Activated CD4-positive, alpha-beta T cell treated with anti-CD3 and anti-CD28 coated beads, Interleukin-2, amount 10 ng/mL, durations not matched to agents 7 days and 5 days (primary cell): Measurements from ENCODE around the gene DAB2IP. TPM values are rescaled to one million over a fixed set of nuclear protein-coding genes. Genes with fewer than 3 reads are reported as not detected.
A peak's percentile ranks its signal among the peaks of the same experiment; 100 is the strongest.

Experiments used
- CTCF ChIA-PET: fragments of 350-600 bp; sonication (Branson Sonifier 250); formaldehyde crosslinking; loops from one replicate; lab custom pipeline; 2021; ENCODE audit warnings: antibody characterized with exemption; lab: Charles Lee
- POLR2A ChIA-PET: fragments of 350-600 bp; sonication (Branson Sonifier 250); formaldehyde crosslinking; loops from one replicate; lab custom pipeline; 2021; ENCODE audit warnings: antibody characterized with exemption; lab: Charles Lee
- DNase-seq: peaks from one replicate; pipeline ENCODE4 v3.0.0-alpha.2; 2020
- H3K27ac Mint-ChIP-seq: one replicate; pipeline ENCODE4 v1.8.0; 2021; ENCODE audit warnings: mild to moderate bottlenecking, moderate library complexity, mixed read lengths
- H3K27me3 Mint-ChIP-seq: one replicate; pipeline ENCODE4 v1.8.0; 2021; ENCODE audit warnings: mixed read lengths
- H3K36me3 Mint-ChIP-seq: one replicate; pipeline ENCODE4 v1.8.0; 2021; ENCODE audit warnings: low read depth, mixed read lengths
- H3K4me1 Mint-ChIP-seq: one replicate; pipeline ENCODE4 v1.8.0; 2021; ENCODE audit warnings: mixed read lengths
- H3K4me3 Mint-ChIP-seq: one replicate; pipeline ENCODE4 v1.8.0; 2021; ENCODE audit warnings: mild to moderate bottlenecking, moderate library complexity, mixed read lengths
- H3K9me3 Mint-ChIP-seq: one replicate; pipeline ENCODE4 v1.8.0; 2021; ENCODE audit warnings: mixed read lengths
- total RNA-seq, 2 experiments: library from RNA; stranded (reverse); gene quantifications; one replicate each; pipeline ENCODE4 v1.2.3, GENCODE V29; 2021

DAB2IP gene
- total RNA-seq, 2 experiments from 2014 or later = not detected

DNA sequence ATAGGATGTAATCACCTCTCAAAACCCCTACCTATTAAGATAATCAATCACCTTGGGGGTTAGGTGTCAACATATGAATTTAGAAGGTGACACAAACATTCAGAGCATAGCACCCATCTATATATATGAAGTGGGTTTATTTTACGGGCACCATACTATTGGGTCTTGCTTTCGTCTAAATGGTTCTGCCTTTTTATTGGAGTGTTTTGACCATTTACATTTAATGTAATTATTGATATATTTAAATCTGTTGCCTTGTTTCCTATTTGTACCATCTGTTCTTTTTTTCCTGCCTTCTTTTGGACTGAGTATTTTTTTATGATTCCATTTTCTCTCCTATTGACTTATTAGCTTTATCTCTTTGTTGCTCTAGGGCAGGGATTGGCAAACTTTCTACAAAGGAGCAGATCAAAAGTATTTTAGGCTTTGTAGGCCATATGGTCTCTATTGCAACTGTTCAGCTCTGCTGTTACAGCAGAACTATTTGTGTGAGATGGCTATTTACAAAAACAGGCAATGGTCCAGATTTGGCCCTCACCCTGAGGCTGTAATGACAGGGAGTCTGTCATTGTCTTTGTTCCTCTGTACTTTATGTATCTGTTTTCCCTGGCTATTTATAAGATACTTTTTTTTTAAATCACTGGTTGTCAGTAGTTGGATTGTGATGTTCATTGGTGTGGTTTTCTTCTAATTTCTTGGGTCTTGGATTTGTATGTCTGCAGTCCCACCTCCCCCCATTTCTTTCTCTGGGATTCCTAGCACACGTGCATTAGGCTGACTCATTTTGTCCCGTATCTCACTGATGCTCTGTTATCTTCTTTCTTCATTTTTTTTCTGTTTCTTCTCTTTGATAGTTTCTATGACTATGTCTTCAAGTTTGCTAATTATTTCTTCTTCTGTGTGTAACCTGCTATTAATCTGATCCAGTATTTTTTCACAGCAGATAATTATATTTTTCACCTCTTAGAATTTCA lies 127.1 kb downstream of the DAB2IP start:
- ChIA-PET POLR2A (no interaction called here), CTCF (no interaction called here)
- DNase-seq = no peak
- Mint-ChIP-seq H3K27me3 (peaks cover 3% of the 10 kb centered on the region), H3K27ac (no peak overlapping the region), H3K36me3 (no peaks in the 10 kb centered on the region), H3K9me3 (no peaks in the 10 kb centered on the region), H3K4me3 (no peak overlapping the region), H3K4me1 (peaks cover 8% of the 10 kb centered on the region)

DNA sequence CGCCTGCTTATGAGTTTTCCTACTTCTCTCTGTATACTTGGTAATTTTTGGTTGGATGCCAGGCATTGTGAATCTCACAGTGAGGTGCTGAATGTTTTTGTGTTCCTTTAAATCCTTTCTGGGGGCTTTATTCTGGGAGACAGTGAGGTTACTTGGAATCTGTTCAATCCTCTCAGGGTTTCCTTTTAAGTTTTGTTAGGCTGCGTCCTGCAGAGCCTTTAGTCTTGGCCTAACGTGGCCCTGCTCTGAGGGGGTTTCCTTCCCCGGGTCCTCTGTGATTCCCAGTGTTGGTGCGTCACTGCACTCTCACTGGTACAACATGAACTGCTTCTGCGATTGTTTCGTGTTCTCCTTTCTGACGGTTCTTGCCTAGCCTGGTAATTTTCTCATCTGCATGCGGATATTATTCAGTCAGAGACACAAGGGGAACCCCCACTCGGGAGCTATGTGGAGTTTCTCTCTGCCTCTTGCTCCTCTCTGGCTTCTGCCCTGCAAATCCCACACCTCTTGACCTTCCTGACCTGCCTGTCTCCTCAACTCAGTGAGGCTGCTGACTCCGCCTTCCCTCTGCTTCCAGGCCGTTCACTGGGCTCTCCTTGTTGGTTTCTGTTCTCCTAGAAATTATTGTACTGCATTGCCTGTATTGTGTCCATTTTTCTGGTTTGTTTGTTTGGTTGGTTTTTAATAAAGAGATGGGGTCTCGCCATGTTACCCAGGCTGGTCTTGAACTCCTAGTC lies 128.1 kb downstream of the DAB2IP start:
- H3K4me3 Mint-ChIP-seq = no peak overlapping the region
- CTCF ChIA-PET = no interaction called here
- POLR2A ChIA-PET = no interaction called here
- H3K36me3 Mint-ChIP-seq = no peaks in the 10 kb centered on the region
- no peak overlapping the region for H3K27ac Mint-ChIP-seq
- H3K4me1 Mint-ChIP-seq = peaks cover 18% of the 10 kb centered on the region
- H3K9me3 Mint-ChIP-seq = no peaks in the 10 kb centered on the region
- no peak for DNase-seq
- peaks cover 3% of the 10 kb centered on the region for H3K27me3 Mint-ChIP-seq

DNA sequence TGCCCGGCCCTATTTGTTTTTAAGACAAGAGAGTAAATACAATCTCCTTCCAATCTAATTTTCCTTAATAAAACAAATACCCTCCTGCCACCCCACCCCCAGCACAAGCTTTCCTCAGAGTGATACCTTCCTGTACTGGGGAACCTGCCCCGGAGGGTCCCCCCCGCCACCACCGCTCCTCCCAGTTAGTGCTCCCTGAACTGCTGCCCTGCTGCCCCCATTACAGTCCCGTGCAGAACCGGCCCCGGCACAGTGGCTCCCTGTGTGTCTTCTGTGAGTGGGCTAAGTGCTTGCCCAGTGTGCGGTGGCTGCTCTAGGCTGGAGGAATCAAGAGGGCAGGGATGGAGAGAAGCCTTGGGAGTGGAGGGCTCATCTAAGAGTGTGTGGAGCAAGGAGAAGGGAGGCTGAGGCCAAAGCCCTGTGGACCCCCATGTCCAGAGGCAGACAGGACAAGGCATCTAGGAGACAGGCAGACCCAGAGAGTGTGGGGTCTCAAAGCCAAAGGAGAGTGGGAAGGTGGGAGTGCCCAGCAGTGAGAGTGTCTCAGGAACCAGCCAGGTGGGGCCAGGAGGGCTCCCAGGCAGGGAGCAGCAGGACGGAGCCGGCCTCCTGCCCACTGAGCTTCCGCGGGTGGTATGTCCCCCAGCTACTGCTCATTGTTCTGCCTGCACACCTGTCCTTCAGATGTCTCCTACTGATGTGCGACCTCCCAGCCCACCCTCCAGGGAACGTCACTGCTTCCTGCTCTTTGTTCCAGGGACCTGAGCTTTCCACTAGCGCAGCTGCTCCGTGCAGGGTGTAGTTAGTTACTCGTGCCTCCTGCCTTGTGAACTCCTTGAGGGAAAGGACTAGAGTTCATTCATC lies 129.0 kb downstream of the DAB2IP start:
- CTCF ChIA-PET = no interaction called here
- DNase-seq = no peak
- POLR2A ChIA-PET = no interaction called here

DNA sequence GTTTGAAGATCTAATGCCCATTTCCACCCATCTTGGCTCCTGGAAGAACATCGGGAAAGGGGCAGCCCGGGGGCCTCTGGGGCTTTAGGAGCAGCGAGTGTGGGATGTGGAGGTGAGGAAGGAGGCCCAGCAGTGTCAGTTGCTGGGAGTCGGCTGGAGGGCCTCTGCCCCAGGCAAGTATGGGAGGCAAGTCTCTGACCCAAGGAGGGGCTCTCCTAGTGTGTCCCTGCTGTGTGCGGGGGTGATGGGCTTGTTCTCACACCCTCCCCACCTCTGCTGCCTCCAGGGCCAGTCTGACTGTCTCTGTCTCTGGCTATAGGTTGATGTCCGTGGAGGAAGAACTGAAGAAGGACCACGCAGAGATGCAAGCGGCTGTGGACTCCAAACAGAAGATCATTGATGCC lies 129.7 kb downstream of the DAB2IP start:
- Mint-ChIP-seq H3K9me3 (no peaks in the 10 kb centered on the region), H3K4me3 (no peak overlapping the region), H3K27ac (peak overlapping the region; percentile 68), H3K4me1 (peaks cover 24% of the 10 kb centered on the region), H3K36me3 (no peaks in the 10 kb centered on the region), H3K27me3 (peaks cover 3% of the 10 kb centered on the region)
- no peak for DNase-seq
- CTCF ChIA-PET = no interaction called here
- POLR2A ChIA-PET = no interaction called here

More for the DNA sequence above, 129.0 kb downstream of the DAB2IP start:
- Mint-ChIP-seq H3K9me3 (no peaks in the 10 kb centered on the region), H3K4me3 (no peak overlapping the region), H3K27ac (no peak overlapping the region), H3K4me1 (peaks cover 24% of the 10 kb centered on the region), H3K27me3 (peaks cover 3% of the 10 kb centered on the region), H3K36me3 (no peaks in the 10 kb centered on the region)

DNA sequence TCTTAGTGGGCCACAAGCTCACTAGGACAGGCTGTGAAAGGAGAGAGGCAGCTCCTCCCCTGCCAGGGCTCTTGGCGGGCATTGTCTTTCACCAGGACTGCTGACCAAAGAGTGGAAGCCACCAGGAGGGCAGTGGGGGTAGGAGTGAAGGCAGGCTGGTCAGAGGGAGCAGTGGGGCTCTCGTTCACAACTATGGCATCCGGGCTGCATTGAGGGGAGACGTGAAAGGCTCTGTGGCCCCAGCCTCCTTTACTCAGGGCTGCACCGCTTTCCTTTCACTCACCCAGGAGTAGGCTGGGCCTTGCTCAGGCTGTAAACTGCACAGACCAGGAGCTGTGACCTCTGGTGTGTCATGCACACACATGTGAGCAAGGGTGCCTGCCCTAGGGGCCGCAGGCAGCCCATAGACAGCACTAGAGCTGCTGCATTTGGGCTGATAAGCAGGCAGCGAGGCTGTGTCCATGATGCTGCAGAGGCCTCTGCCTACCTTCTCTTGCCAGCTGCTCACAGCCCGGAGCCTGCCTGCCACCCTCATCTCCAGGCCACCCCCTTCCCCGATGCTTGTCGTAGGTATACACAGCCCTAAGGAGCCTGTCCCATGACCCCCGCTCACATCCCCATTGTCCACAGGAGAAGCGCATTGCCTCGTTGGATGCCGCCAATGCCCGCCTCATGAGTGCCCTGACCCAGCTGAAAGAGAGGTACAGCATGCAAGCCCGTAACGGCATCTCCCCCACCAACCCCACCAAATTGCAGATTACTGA lies 130.4 kb downstream of the DAB2IP start:
- POLR2A ChIA-PET = no interaction called here
- H3K36me3 Mint-ChIP-seq = no peaks in the 10 kb centered on the region
- H3K27ac Mint-ChIP-seq = peak overlapping the region; percentile 78
- H3K9me3 Mint-ChIP-seq = no peaks in the 10 kb centered on the region
- CTCF ChIA-PET = no interaction called here
- peaks cover 24% of the 10 kb centered on the region for H3K4me1 Mint-ChIP-seq
- peaks cover 3% of the 10 kb centered on the region for H3K27me3 Mint-ChIP-seq
- H3K4me3 Mint-ChIP-seq = no peak overlapping the region
- DNase-seq = no peak

DNA sequence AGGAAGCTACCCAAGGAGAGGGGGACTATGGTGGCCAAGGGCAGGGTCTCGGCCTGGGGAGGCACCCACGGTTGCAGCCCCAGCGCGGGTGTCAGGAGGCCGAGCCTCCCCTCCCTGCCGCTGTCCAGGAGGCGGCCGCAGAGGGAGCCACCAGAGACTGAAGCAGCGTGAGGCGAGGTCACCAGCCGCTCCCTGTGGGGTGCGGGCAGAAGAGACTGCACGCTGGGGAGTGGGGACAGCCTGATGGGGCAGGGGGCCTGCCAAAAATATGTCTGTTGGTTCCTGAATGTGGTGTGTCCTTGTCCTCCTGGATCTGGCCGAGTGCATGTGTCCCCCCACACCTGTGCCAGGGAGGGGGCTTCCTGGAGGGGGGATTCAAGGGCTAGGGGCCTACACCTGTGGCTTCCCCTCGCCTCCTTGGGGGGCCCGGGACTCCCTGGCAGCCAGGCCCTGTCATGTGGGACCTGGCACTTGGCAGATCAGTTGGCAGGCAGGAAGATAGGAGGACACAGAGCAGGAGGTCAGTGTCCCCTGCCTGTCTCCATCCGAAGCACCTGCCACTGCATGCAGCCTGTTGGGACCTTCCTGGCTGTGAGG lies 131.2 kb downstream of the DAB2IP start:
- CTCF ChIA-PET = no interaction called here
- H3K27ac Mint-ChIP-seq = peak overlapping the region; percentile 85
- H3K4me1 Mint-ChIP-seq = peaks cover 24% of the 10 kb centered on the region
- H3K36me3 Mint-ChIP-seq = no peaks in the 10 kb centered on the region
- no peak for DNase-seq
- H3K4me3 Mint-ChIP-seq = no peak overlapping the region
- H3K27me3 Mint-ChIP-seq = peaks cover 3% of the 10 kb centered on the region
- POLR2A ChIA-PET = no interaction called here
- no peaks in the 10 kb centered on the region for H3K9me3 Mint-ChIP-seq

DNA sequence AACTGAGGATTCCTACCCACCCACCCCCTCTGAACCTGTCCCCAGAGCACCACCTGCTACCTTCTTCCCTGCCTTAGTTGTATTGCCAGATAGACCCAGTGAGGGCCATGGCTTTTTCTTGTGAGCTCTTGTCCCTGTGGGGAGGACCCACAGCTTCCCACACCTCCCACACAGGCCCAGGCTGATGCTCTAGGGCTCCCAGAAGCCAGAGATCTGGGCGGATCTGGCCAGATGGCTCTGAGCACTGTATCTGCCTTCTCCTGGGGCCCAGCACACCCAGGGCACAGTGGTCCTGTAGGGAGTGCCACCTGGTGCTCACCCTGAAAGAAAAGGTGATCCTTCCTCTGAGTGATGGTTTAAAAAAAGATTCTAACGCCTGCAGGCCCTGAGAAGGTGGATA lies 131.7 kb downstream of the DAB2IP start:
- H3K9me3 Mint-ChIP-seq = no peaks in the 10 kb centered on the region
- H3K4me1 Mint-ChIP-seq = peaks cover 24% of the 10 kb centered on the region
- no peak overlapping the region for H3K4me3 Mint-ChIP-seq
- no peak for DNase-seq
- H3K27ac Mint-ChIP-seq = peak overlapping the region; percentile 85
- ChIA-PET CTCF (no interaction called here), POLR2A (no interaction called here)
- H3K27me3 Mint-ChIP-seq = peaks cover 3% of the 10 kb centered on the region
- H3K36me3 Mint-ChIP-seq = no peaks in the 10 kb centered on the region

DNA sequence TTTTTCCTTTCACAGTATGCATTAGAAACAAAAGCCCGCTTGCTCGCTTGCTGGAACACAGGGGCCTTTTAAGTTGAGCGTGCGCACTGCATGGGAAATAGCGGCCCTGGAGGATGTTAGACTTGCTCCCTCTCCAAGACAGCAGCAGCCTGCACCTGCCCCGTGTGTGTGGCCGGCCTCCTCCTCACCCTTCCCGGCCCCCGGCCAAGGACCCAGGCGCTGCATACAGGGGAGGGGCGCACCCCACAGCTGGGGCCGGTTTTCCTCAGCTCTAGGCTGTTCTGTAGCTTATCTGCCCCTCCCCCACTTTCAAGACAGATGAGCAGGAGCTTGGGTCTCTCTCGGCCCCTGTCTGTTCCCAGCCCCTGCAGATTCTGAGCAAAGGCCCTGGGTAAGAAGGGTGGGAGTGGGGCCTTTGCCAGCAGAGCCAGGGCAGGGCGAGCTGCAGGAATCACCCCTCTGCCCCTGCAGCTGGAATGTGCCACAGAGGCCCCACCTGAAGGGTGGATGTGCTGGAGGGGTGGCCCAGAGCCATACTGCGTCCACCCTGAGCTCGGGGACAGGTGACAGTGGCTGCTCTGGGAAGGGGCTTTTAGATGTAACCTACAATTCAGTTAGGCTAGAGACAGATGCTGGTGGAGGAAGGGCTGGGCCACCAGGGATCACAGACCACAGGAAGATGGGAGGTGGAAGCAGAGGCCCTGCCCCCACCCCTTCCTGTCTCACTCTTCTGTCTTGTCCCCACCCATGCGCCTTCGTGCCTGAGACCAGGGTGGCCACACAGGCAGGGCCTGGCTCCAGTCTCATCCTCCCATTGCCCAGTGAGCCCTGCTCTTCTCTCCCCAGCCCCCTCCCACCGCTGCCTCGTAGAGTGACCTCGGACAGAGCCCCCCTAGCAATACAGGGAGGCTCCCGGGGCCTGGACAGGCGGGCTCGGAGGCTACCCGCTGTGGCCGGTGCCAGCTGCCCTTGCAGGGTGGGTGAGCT lies 132.4 kb downstream of the DAB2IP start:
- ChIA-PET POLR2A (no interaction called here), CTCF (interaction anchor here (1.1 kb wide), 1 partner anchor 17 kb away, joined by 3 read pairs; no protein-coding TSS in a partner anchor)

DNA sequence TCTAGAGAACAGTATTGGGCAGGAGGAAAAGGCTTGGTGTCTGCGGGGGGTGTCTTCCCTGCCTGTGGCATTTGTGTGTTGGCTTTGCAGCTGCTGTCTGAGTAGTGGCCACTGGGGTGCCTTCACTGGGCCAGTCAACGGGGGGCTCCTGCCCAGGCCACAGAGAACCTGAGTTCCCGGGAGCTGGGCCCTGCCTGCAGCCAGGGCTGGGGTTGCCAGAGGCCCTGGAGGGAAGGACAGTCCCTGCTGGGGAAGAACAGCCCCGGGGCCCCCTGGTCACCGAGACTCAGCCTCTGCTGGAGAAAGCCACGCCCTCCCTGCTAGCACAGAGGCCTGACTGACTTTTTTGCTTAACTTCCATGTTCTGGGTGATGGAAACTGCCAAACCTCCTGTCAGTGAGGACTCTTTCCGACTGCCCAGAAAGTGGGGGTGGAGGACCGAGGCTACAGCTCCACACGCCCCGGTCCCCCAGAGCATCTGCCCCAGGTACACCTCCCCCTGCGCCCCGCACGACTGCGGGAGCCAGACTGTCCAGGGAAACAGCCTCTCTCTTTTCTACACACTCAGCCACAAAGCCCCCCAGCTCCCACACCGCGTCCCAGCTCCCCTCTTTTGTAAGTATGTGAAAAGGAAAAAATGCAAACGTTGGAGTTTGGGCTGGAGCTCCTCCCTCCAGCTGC lies 133.4 kb downstream of the DAB2IP start:
- Mint-ChIP-seq H3K9me3 (no peaks in the 10 kb centered on the region), H3K4me1 (peaks cover 24% of the 10 kb centered on the region), H3K4me3 (peak overlapping the region; percentile 31), H3K36me3 (no peaks in the 10 kb centered on the region), H3K27ac (peak overlapping the region; percentile 85), H3K27me3 (no peaks in the 10 kb centered on the region)
- no peak for DNase-seq
- CTCF ChIA-PET = interaction anchor here (1.1 kb wide), 1 partner anchor 15 kb away, joined by 3 read pairs; no protein-coding TSS in a partner anchor
- POLR2A ChIA-PET = interaction anchor here (0.6 kb wide), 1 partner anchor 694 kb away, joined by 3 read pairs; no protein-coding TSS in a partner anchor

More for the DNA sequence above, 132.4 kb downstream of the DAB2IP start:
- Mint-ChIP-seq H3K27ac (peak overlapping the region; percentile 85), H3K4me3 (peak overlapping the region; percentile 37), H3K36me3 (no peaks in the 10 kb centered on the region), H3K9me3 (no peaks in the 10 kb centered on the region), H3K4me1 (peaks cover 24% of the 10 kb centered on the region), H3K27me3 (peaks cover 2% of the 10 kb centered on the region)
- peak; percentile 55 for DNase-seq
